GM23248 (cell line): ENCODE results near the gene TIMM21. TPM values are rescaled to one million over a fixed set of nuclear protein-coding genes. Genes with fewer than 3 reads are reported as not detected.

Experiments
- DNase-seq: peaks from one replicate; pipeline ENCODE4 v3.0.0-alpha.2; 2015
- H2AFZ ChIP-seq: fragments of 200-600 bp; sonication (generic); 2 replicates; pipeline ENCODE4 v1.6.1; 2016; ENCODE audit warnings: antibody characterized with exemption
- H3F3A ChIP-seq: fragments of 200-600 bp; sonication (generic); 2 replicates; pipeline ENCODE4 v1.6.1; 2016; ENCODE audit warnings: mild to moderate bottlenecking, antibody characterized with exemption, mixed run types; ENCODE audit not compliant: insufficient read depth
- H3K27ac ChIP-seq: fragments of 200-600 bp; sonication (generic); 2 replicates; pipeline ENCODE4 v1.5.1; 2016; ENCODE audit warnings: mild to moderate bottlenecking
- H3K27me3 ChIP-seq: fragments of 200-600 bp; sonication (generic); replicated peaks from 2 replicates; pipeline ENCODE4 v1.6.1; 2016; ENCODE audit warnings: mild to moderate bottlenecking; ENCODE audit not compliant: insufficient read depth
- H3K36me3 ChIP-seq: fragments of 200-600 bp; sonication (generic); 2 replicates; pipeline ENCODE4 v1.6.1; 2016; ENCODE audit warnings: low read depth, mild to moderate bottlenecking
- H3K4me1 ChIP-seq: fragments of 200-600 bp; sonication (generic); 2 replicates; pipeline ENCODE4 v1.6.1; 2016; ENCODE audit warnings: mild to moderate bottlenecking; ENCODE audit not compliant: insufficient read depth
- H3K4me2 ChIP-seq: fragments of 200-600 bp; sonication (generic); one replicate; pipeline ENCODE4 v1.6.1; 2016; ENCODE audit warnings: mild to moderate bottlenecking; ENCODE audit not compliant: unreplicated experiment
- H3K4me3 ChIP-seq: fragments of 200-600 bp; sonication (generic); 2 replicates; pipeline ENCODE4 v1.5.1; 2016; ENCODE audit warnings: mild to moderate bottlenecking
- H3K79me2 ChIP-seq: fragments of 200-600 bp; sonication (generic); 2 replicates; pipeline ENCODE4 v1.6.1; 2016; ENCODE audit warnings: mild to moderate bottlenecking; ENCODE audit not compliant: insufficient read depth
- H3K9ac ChIP-seq: fragments of 200-600 bp; sonication (generic); 2 replicates; pipeline ENCODE4 v1.6.1; 2016; ENCODE audit warnings: mild to moderate bottlenecking
- H3K9me2 ChIP-seq: fragments of 200-600 bp; sonication (generic); 2 replicates; pipeline ENCODE4 v1.6.1; 2016; ENCODE audit warnings: mixed run types, mild to moderate bottlenecking, moderate library complexity; ENCODE audit not compliant: insufficient read depth
- H3K9me3 ChIP-seq: fragments of 200-600 bp; sonication (generic); one replicate; pipeline ENCODE4 v1.6.1; 2017; ENCODE audit warnings: low read depth
- H4K20me1 ChIP-seq: fragments of 200-600 bp; sonication (generic); 2 replicates; pipeline ENCODE4 v1.6.0; 2016; ENCODE audit not compliant: insufficient read depth
- EZH2 ChIP-seq: fragments of 200-600 bp; sonication (generic); IDR thresholded peaks from 2 replicates; pipeline ENCODE4 v1.6.1; 2018; ENCODE audit warnings: antibody characterized with exemption, mild to moderate bottlenecking; ENCODE audit not compliant: insufficient read depth, poor library complexity, severe bottlenecking
- EZH2phosphoT487 ChIP-seq: fragments of 200-600 bp; sonication (generic); IDR thresholded peaks from 2 replicates; pipeline ENCODE4 v1.6.1; 2018; ENCODE audit warnings: antibody characterized with exemption, moderate library complexity, mild to moderate bottlenecking, low read depth; ENCODE audit not compliant: insufficient read depth
- WGBS, 2 experiments: methylation state at CpG; one replicate each; pipeline ENCODE4 v1.1.6; 2015 to 2017; ENCODE audit warnings: low lambda C conversion rate in 2 of 2, low coverage in 1 of 2; ENCODE audit errors: missing lambda C conversion rate in 2 of 2; 5-methylcytosine and 5-hydroxymethylcytosine counted together
- in situ Hi-C: fragments of 300-500 bp; cut with MboI; formaldehyde crosslinking; loops from 2 replicates; pipeline ENCODE4 v1.15.0; 2020
- polyA plus RNA-seq: library from polyadenylated mRNA; unstranded; fragments of >200 nt; fragmentation: Nextera tagmentation; extraction: Ambion mirVana; gene quantifications from 2 replicates; pipeline ENCODE4 v1.2.1, GENCODE V29; 2016
- total RNA-seq: library from RNA; depleted of rRNA; stranded (reverse); fragments of >200 nt; shearing (Covaris generic); gene quantifications from 2 replicates; pipeline ENCODE4 v1.2.3, GENCODE V29; 2014

Gene TIMM21
- total and polyA plus RNA-seq, 2 experiments from 2014 or later, result 32.1 to 88.0 TPM

GRCh38 chr18:74197705-74198341 is 49.5 kb downstream of the TIMM21 start:
- no peak for DNase-seq
- H3K4me3 ChIP-seq, result no peak overlapping the region
- no peak overlapping the region for H3K4me2 ChIP-seq
- no peaks in the 10 kb centered on the region for H3K79me2 ChIP-seq
- no peaks in the 10 kb centered on the region for H3K9me2 ChIP-seq
- WGBS, 2 experiments, result 62 to 65% methylated on average over 11 of the region's 11 CpGs
- no peaks in the 10 kb centered on the region for H3K4me1 ChIP-seq
- H4K20me1 ChIP-seq, result no peaks in the 10 kb centered on the region
- H3K36me3 ChIP-seq, result no peaks in the 10 kb centered on the region
- no peak overlapping the region for H3K27ac ChIP-seq
- no peak for TF ChIP-seq EZH2
- no peak for TF ChIP-seq EZH2phosphoT487
- H3K9me3 ChIP-seq, result no peaks in the 10 kb centered on the region
- in situ Hi-C loops, result loop anchor here (5.0 to 25.0 kb wide), 3 partner anchors 134 to 364 kb away; partner anchors contain the start of gene CNDP2
- peaks cover 5% of the 10 kb centered on the region for H3K27me3 ChIP-seq
- H3F3A ChIP-seq, result no peaks in the 10 kb centered on the region
- no peak overlapping the region for H2AFZ ChIP-seq
- no peak overlapping the region for H3K9ac ChIP-seq

- Histone ChIP-seq H3K36me3 (no peaks in the 10 kb centered on the region), H3K9me3 (no peaks in the 10 kb centered on the region), H3K4me2 (no peak overlapping the region), H3K9me2 (no peaks in the 10 kb centered on the region), H3K27me3 (no peaks in the 10 kb centered on the region; the same call in 1 of the 2 replicates), H3K27ac (no peak overlapping the region), H3K9ac (no peak overlapping the region), H3K79me2 (no peaks in the 10 kb centered on the region), H3F3A (no peaks in the 10 kb centered on the region), H2AFZ (no peak overlapping the region), H4K20me1 (no peaks in the 10 kb centered on the region), H3K4me1 (no peaks in the 10 kb centered on the region), H3K4me3 (no peak overlapping the region)
- TF ChIP-seq EZH2phosphoT487, result no peak
- TF ChIP-seq EZH2, result no peak
- no peak for DNase-seq
- in situ Hi-C loops, result loop anchor here (5.0 to 25.0 kb wide), 3 partner anchors 134 to 364 kb away; partner anchors contain the start of gene CNDP2
- 89 to 93% methylated on average over 3 of the region's 3 CpGs for WGBS, 2 experiments
Observed at GRCh38 chr18:74198453-74198852, 50.1 kb downstream of the TIMM21 start.

GRCh38 chr18:74200780-74201179 is 52.5 kb downstream of the TIMM21 start:
- TF ChIP-seq EZH2phosphoT487 (no peak), EZH2 (no peak)
- Histone ChIP-seq H3K9me2 (no peaks in the 10 kb centered on the region), H4K20me1 (no peaks in the 10 kb centered on the region), H3K9me3 (no peaks in the 10 kb centered on the region), H3F3A (peaks cover 3% of the 10 kb centered on the region; the same call in 1 of the 2 replicates), H3K4me1 (no peaks in the 10 kb centered on the region), H3K27ac (no peak overlapping the region), H3K4me2 (no peak overlapping the region), H3K36me3 (no peaks in the 10 kb centered on the region), H2AFZ (no peak overlapping the region), H3K79me2 (no peaks in the 10 kb centered on the region), H3K4me3 (no peak overlapping the region), H3K27me3 (no peaks in the 10 kb centered on the region; the same call in 1 of the 2 replicates), H3K9ac (no peak overlapping the region)
- in situ Hi-C loops, result no loop called here
- 73 to 78% methylated on average over 17 of the region's 17 CpGs for WGBS, 2 experiments
- no peak for DNase-seq

- no peaks in the 10 kb centered on the region for H3K9me3 ChIP-seq
- TF ChIP-seq EZH2 (no peak), EZH2phosphoT487 (no peak)
- no peaks in the 10 kb centered on the region for H3K36me3 ChIP-seq
- no peak overlapping the region for H3K9ac ChIP-seq
- DNase-seq, result no peak
- H2AFZ ChIP-seq, result no peak overlapping the region
- H3K4me1 ChIP-seq, result no peaks in the 10 kb centered on the region
- no peak overlapping the region for H3K4me3 ChIP-seq
- H3K79me2 ChIP-seq, result no peaks in the 10 kb centered on the region
- H3K27me3 ChIP-seq, result no peaks in the 10 kb centered on the region
- H4K20me1 ChIP-seq, result no peaks in the 10 kb centered on the region
- H3F3A ChIP-seq, result peaks cover 3% of the 10 kb centered on the region; the same call in 1 of the 2 replicates
- 37 to 40% methylated on average over 7 of the region's 7 CpGs for WGBS, 2 experiments
- no peak overlapping the region for H3K4me2 ChIP-seq
- H3K9me2 ChIP-seq, result no peaks in the 10 kb centered on the region
- in situ Hi-C loops, result no loop called here
- no peak overlapping the region for H3K27ac ChIP-seq
Observed at GRCh38 chr18:74203811-74204210, 55.5 kb downstream of the TIMM21 start.
